ENCODE results near the gene GAK. TPM values are rescaled to one million over a fixed set of nuclear protein-coding genes. Genes with fewer than 3 reads are reported as not detected.
"Not testable (repeated sequence)": the region's sequence is repeated elsewhere in the genome, so short reads cannot be mapped to it uniquely, and the experiment has no call there.

The GAK gene
- total RNA-seq, 4 donors from 2014 or later = 64.8 to 73.9 (median 70.6) TPM

- TF ChIP-seq CTCF (IDR thresholded peaks at IDR 0.05) (no peak), POLR2A (IDR thresholded peaks at IDR 0.05; ENCODE audit: low read depth) (no peak), POLR2AphosphoS5 (IDR thresholded peaks at IDR 0.05) (no peak), EP300 (IDR thresholded peaks at IDR 0.05) (no peak)
- H3K36me3 ChIP-seq = peaks cover 0 to 26% (median 19%) of the 10 kb centered on the region in 4 donors
- no peaks in the 10 kb centered on the region for H3K27me3 ChIP-seq
- no peak overlapping the region for H3K4me3 ChIP-seq
- DNase-seq (ENCODE audit: extremely low spot score) = no peak
- intact Hi-C loops (cut with DNase I) = no loop called here
- H3K9me3 ChIP-seq = no peaks in the 10 kb centered on the region
- no peak overlapping the region for H3K27ac ChIP-seq (replicated peaks in 1 of 4)
- peaks cover 5 to 17% (median 8%) of the 10 kb centered on the region in 4 donors for H3K4me1 ChIP-seq
- WGBS = 93% methylated on average over 18 of the region's 19 CpGs
These were observed 15.4 kb upstream of the GAK start for GRCh38 chr4:947491-947971.

DNA sequence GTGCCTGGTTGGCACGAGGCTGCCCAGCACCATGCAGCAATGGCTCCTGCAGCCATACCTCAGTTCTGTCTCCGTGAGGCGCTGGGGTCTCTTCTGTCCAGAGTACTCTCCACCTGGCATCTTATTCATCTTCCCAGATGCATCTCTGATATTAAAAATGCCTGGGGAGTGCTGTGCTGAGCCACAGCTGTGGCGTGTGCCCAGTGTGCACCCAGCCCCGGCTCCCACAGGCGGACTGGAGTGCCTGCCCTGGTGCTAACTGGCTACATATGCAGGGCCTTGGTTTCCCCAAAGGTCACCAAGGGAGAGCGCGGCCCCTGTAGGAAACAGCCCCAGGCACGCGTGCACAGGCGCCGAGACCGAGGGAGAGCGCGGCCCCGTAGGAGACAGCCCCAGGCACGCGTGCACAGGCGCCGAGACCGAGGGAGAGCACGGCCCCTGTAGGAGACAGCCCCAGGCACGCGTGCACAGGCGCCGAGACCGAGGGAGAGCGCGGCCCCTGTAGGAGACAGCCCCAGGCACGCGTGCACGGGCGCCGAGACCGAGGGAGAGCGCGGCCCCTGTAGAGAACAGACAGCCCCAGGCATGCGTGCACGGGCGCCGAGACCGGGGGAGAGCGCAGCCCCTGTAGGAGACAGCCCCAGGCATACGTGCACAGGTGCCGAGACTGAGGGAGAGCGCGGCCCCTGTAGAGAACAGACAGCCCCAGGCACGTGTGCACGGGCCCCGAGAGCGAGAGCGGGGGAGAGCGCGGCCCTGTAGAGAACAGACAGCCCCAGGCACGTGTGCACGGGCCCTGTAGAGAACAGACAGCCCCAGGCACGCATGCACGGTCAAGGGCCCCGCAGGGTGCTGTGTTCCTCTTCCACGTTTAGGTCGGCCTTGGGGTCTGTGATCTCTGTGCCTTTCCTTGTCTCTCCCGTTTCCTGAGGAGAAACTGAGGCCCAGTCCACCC, 14.7 kb upstream of the GAK start:
- DNase-seq (ENCODE audit: extremely low spot score) = no peak
- Histone ChIP-seq H3K9me3 (no peaks in the 10 kb centered on the region), H3K27me3 (no peaks in the 10 kb centered on the region), H3K27ac (replicated peaks in 1 of 4) (no peak overlapping the region), H3K4me3 (no peak overlapping the region), H3K36me3 (peaks cover 0 to 20% (median 17%) of the 10 kb centered on the region in 4 donors), H3K4me1 (peaks cover 5 to 17% (median 8%) of the 10 kb centered on the region in 4 donors)
- intact Hi-C loops (cut with DNase I) = no loop called here
- 58% methylated on average over 36 of the region's 62 CpGs for WGBS
- TF ChIP-seq POLR2AphosphoS5 (IDR thresholded peaks at IDR 0.05) (no peak), EP300 (IDR thresholded peaks at IDR 0.05) (no peak), POLR2A (IDR thresholded peaks at IDR 0.05; ENCODE audit: low read depth) (no peak), CTCF (IDR thresholded peaks at IDR 0.05) (no peak)

DNA sequence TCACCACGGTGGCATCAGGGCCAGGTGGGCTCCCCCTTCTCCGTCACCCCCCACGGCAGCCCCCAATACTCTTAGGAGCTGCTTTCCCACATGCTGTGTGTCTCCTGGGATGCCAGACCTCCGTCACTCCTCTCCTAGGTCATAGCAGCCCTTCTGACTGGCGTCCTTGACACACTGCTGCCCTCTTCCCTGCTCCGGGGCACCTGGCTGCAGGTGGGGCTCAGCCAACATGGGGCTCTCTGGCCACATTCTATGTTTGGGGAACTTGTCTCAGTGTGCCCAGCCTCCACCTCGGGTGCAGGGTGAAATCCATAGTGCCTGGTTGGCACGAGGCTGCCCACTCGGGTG, 14.0 kb upstream of the GAK start:
- no peak overlapping the region for H3K4me3 ChIP-seq
- H3K36me3 ChIP-seq = peaks cover 0 to 13% (median 10%) of the 10 kb centered on the region in 4 donors
- 75% methylated on average over 5 of the region's 9 CpGs for WGBS
- no peaks in the 10 kb centered on the region for H3K9me3 ChIP-seq
- intact Hi-C loops (cut with DNase I) = no loop called here
- no peaks in the 10 kb centered on the region for H3K27me3 ChIP-seq
- no peak for TF ChIP-seq EP300 (IDR thresholded peaks at IDR 0.05)
- peaks cover 5 to 17% (median 8%) of the 10 kb centered on the region in 4 donors for H3K4me1 ChIP-seq
- H3K27ac ChIP-seq (replicated peaks in 1 of 4) = no peak overlapping the region
- no peak for DNase-seq (ENCODE audit: extremely low spot score)

GRCh38 chr4:945274-946102, 13.4 kb upstream of the GAK start:
- H3K27ac ChIP-seq (replicated peaks in 1 of 4) = no peak overlapping the region
- no peak for DNase-seq (ENCODE audit: extremely low spot score)

DNA sequence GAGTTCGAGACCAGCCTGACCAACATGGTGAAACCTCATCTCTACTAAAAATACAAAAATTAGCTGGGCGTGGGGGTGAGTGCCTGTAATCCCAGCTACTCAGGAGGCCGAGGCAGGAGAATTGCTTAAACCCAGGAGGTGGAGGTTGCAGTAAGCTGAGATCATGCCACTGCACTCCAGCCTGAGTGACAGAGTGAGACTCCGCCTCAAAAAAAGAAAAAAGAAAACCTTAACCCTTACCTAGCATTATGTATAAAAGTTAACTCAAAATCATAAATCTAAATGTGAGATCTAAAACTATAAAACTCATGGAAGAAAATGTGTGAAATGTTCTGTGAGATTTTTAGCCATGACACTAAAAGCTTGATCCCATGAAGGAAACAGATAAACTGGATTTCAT, 7.4 kb upstream of the GAK start:
- intact Hi-C loops (cut with DNase I); H3K9me3 ChIP-seq; H3K27ac ChIP-seq (replicated peaks in 1 of 4); DNase-seq (ENCODE audit: extremely low spot score); H3K4me3 ChIP-seq; H3K4me1 ChIP-seq; H3K27me3 ChIP-seq: not testable (repeated sequence)
- 92% methylated on average over 4 of the region's 4 CpGs for WGBS
- H3K36me3 ChIP-seq = peaks cover 0 to 13% (median 10%) of the 10 kb centered on the region in 4 donors

More at GRCh38 chr4:945274-946102, 13.4 kb upstream of the GAK start:
- H3K9me3 ChIP-seq = no peaks in the 10 kb centered on the region
- no peaks in the 10 kb centered on the region for H3K27me3 ChIP-seq
- TF ChIP-seq POLR2A (IDR thresholded peaks at IDR 0.05; ENCODE audit: low read depth) (no peak), EP300 (IDR thresholded peaks at IDR 0.05) (no peak), POLR2AphosphoS5 (IDR thresholded peaks at IDR 0.05) (no peak), CTCF (IDR thresholded peaks at IDR 0.05) (no peak)
- H3K36me3 ChIP-seq = peaks cover 0 to 13% (median 10%) of the 10 kb centered on the region in 4 donors
- 69% methylated on average over 28 of the region's 28 CpGs for WGBS
- no peak overlapping the region for H3K4me3 ChIP-seq
- H3K4me1 ChIP-seq = peaks cover 5 to 17% (median 8%) of the 10 kb centered on the region in 4 donors
- intact Hi-C loops (cut with DNase I) = no loop called here

Measured in esophagus muscularis mucosa (tissue), 4 donors.